ENCODE data around the gene POLR3E.

GRCh38 chr16:22272870-22273650, 24.1 kb upstream of the POLR3E start:
- TF ChIP-seq ATF1 (CRISPR knock-in tag; IDR thresholded peaks at IDR 0.05) (no peak), CTCF (IDR thresholded peaks at IDR 0.05) (no peak), MAX (CRISPR knock-in tag; IDR thresholded peaks at IDR 0.05) (no peak), ZBTB43 (CRISPR knock-in tag; IDR thresholded peaks at IDR 0.05) (no peak), NR3C1 (CRISPR knock-in tag; conservative IDR thresholded peaks at IDR 0.05; ENCODE audit: low read depth) (no peak), AR (CRISPR knock-in tag; IDR thresholded peaks at IDR 0.05) (no peak), ATF6 (CRISPR knock-in tag; IDR thresholded peaks at IDR 0.05) (no peak), NR2C2 (CRISPR knock-in tag; IDR thresholded peaks at IDR 0.05) (no peak), RELA (CRISPR knock-in tag; IDR thresholded peaks at IDR 0.05; ENCODE audit: borderline replicate concordance) (no peak), GRHL2 (CRISPR knock-in tag; IDR thresholded peaks at IDR 0.05; ENCODE audit: insufficient replicate concordance, severe bottlenecking) (no peak)

Measured in WTC11 (cell line).